ENCODE results near the gene NT5C3A. TPM values are rescaled to one million over a fixed set of nuclear protein-coding genes. Genes with fewer than 3 reads are reported as not detected.

Gene NT5C3A
- total and polyA plus RNA-seq, 2 of the 13 experiments (the other 11 are each of a cell fraction or from before 2014, with no cell fraction given): 16.9 to 34.0 TPM

- no peak for TF ChIP-seq HNF4G (IDR thresholded peaks at IDR 0.05; ENCODE audit: borderline replicate concordance, low read depth, low read length)
- no peak for TF ChIP-seq HNF4G (CRISPR knock-in tag; IDR thresholded peaks at IDR 0.05; ENCODE audit: borderline replicate concordance, low read depth)
- 20% methylated on average over 6 of the region's 6 CpGs for WGBS (ENCODE audit: low lambda C conversion rate)
Observed at GRCh38 chr7:33070831-33071230, 8.3 kb upstream of the NT5C3A start.

GRCh38 chr7:33070277-33070676, 7.7 kb upstream of the NT5C3A start:
- no peaks in the 10 kb centered on the region for H3K36me3 ChIP-seq (replicated peaks in 1 of 2; ENCODE audit: control insufficient read depth in 1 of 2, insufficient read depth in 2 of 2, low read length in 2 of 2)
- no peak overlapping the region for H3K9ac ChIP-seq (ENCODE audit: insufficient read depth, low read depth, low read length)
- no peak for ATAC-seq
- 93% methylated on average over 2 of the region's 2 CpGs for WGBS (ENCODE audit: low lambda C conversion rate)
- DNase-seq (ENCODE audit: low spot score): no peak
- H3K27me3 ChIP-seq (ENCODE audit: control insufficient read depth in 1 of 2, insufficient read depth in 2 of 2, low read length in 2 of 2): peaks cover 0 to 4% of the 10 kb centered on the region in 2 experiments; a peak in 1 of 5 replicates
- H3K4me2 ChIP-seq (ENCODE audit: low read depth, low read length): no peak overlapping the region
- BruUV-seq (replicated peaks): no TSS peak
- H2AFZ ChIP-seq (ENCODE audit: low read length): no peak overlapping the region
- in situ Hi-C loops (cut with HindIII; ENCODE audit: extremely low pct_ligation_motif_present, low pct_unique_long_range_greater_than_20kb) (no loop called here), intact Hi-C loops (cut with micrococcal nuclease; ENCODE audit: unreplicated experiment) (no loop called here)
- POLR2A ChIA-PET: no interaction called here
- CTCF ChIA-PET (ENCODE audit: low intra/inter-chr PET ratio, low total read pairs): no interaction called here
- peaks cover 13% of the 10 kb centered on the region; the same call in 1 of the 2 replicates for H3K4me1 ChIP-seq (ENCODE audit: insufficient read depth, low read length)
- H4K20me1 ChIP-seq (ENCODE audit: insufficient read depth, low read length): no peaks in the 10 kb centered on the region
- FAIRE-seq: no peak
- no peak overlapping the region for H3K4me3 ChIP-seq (replicated peaks in 1 of 3; ENCODE audit: insufficient read depth in 1 of 3, low read depth in 2 of 3, low read length in 3 of 3)
- peaks cover 37% of the 10 kb centered on the region for H3K9me3 ChIP-seq (ENCODE audit: low read length)
- H3K79me2 ChIP-seq (ENCODE audit: insufficient read depth, low read length): no peaks in the 10 kb centered on the region
- H3K27ac ChIP-seq (ENCODE audit: extremely low read length, insufficient read depth, low read length): no peak overlapping the region
- TF ChIP-seq ZNF280B (CRISPR knock-in tag; IDR thresholded peaks at IDR 0.05; ENCODE audit: borderline replicate concordance) (0 out of 2 replicates have a peak, but pooled peaks have one; percentile 37), MZF1 (CRISPR knock-in tag; IDR thresholded peaks at IDR 0.05; ENCODE audit: borderline replicate concordance) (no peak), ZBTB33 (CRISPR knock-in tag; IDR thresholded peaks at IDR 0.05) (no peak), CBX5 (CRISPR knock-in tag; IDR thresholded peaks at IDR 0.05; ENCODE audit: borderline replicate concordance) (peak; percentile 35; the same call in 1 of the 2 replicates), ELK4 (CRISPR knock-in tag; IDR thresholded peaks at IDR 0.05; ENCODE audit: borderline replicate concordance) (no peak), ZNF678 (CRISPR knock-in tag; IDR thresholded peaks at IDR 0.05) (no peak), ATF1 (CRISPR knock-in tag; IDR thresholded peaks at IDR 0.05) (no peak), ZNF280D (CRISPR knock-in tag; IDR thresholded peaks at IDR 0.05) (0 out of 2 replicates have a peak, but pooled peaks have one; percentile 70)

More at GRCh38 chr7:33070831-33071230, 8.3 kb upstream of the NT5C3A start:
- no peak overlapping the region for H2AFZ ChIP-seq (ENCODE audit: low read length)
- intact Hi-C loops (cut with micrococcal nuclease; ENCODE audit: unreplicated experiment) (no loop called here), in situ Hi-C loops (cut with HindIII; ENCODE audit: extremely low pct_ligation_motif_present, low pct_unique_long_range_greater_than_20kb) (no loop called here)
- H3K4me3 ChIP-seq (replicated peaks in 1 of 3; ENCODE audit: insufficient read depth in 1 of 3, low read depth in 2 of 3, low read length in 3 of 3): no peak overlapping the region
- H3K36me3 ChIP-seq (replicated peaks in 1 of 2; ENCODE audit: control insufficient read depth in 1 of 2, insufficient read depth in 2 of 2, low read length in 2 of 2): no peaks in the 10 kb centered on the region
- no peak for ATAC-seq
- H3K4me2 ChIP-seq (ENCODE audit: low read depth, low read length): no peak overlapping the region
- BruUV-seq (replicated peaks): no TSS peak
- H3K9ac ChIP-seq (ENCODE audit: insufficient read depth, low read depth, low read length): no peak overlapping the region
- no peak for FAIRE-seq
- H3K9me3 ChIP-seq (ENCODE audit: low read length): peaks cover 36% of the 10 kb centered on the region
- H3K27ac ChIP-seq (ENCODE audit: extremely low read length, insufficient read depth, low read length): no peak overlapping the region
- ChIA-PET CTCF (ENCODE audit: low intra/inter-chr PET ratio, low total read pairs) (no interaction called here), POLR2A (no interaction called here)
- peaks cover 0 to 4% of the 10 kb centered on the region in 2 experiments; a peak in 1 of 5 replicates for H3K27me3 ChIP-seq (ENCODE audit: control insufficient read depth in 1 of 2, insufficient read depth in 2 of 2, low read length in 2 of 2)
- peaks cover 13% of the 10 kb centered on the region; the same call in 1 of the 2 replicates for H3K4me1 ChIP-seq (ENCODE audit: insufficient read depth, low read length)
- no peaks in the 10 kb centered on the region for H4K20me1 ChIP-seq (ENCODE audit: insufficient read depth, low read length)
- no peaks in the 10 kb centered on the region for H3K79me2 ChIP-seq (ENCODE audit: insufficient read depth, low read length)
- no peak for DNase-seq (ENCODE audit: low spot score)

Measured in HepG2 (cell line).